ENCODE results near the gene PNPLA8.
A peak's percentile ranks its signal among the peaks of the same experiment; 100 is the strongest.

PNPLA8 gene

DNA sequence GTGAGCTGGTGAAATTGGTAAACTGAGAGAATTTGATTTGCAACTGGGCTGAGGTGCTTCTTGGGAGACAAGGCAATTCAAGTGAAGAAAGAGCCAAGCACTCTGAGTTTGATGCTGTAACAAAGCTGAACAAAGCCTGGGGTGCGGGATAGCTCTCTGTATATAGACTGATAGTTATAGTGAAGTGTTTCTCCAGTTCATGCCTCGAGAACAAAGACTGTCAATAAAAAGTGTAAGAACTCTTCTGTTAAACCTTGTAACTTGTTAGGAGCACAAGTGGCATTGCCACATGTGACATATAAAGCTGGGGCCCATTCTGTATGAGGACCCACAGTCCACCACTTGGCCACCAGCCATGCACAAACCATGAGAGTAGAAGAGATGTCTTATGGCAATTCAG, 11.3 kb upstream of the PNPLA8 start:
- DNase-seq (ENCODE audit: low read depth): no peak
- no peak overlapping the region for H3K4me3 ChIP-seq (ENCODE audit: low read length)
- TF ChIP-seq, protein P1, sequence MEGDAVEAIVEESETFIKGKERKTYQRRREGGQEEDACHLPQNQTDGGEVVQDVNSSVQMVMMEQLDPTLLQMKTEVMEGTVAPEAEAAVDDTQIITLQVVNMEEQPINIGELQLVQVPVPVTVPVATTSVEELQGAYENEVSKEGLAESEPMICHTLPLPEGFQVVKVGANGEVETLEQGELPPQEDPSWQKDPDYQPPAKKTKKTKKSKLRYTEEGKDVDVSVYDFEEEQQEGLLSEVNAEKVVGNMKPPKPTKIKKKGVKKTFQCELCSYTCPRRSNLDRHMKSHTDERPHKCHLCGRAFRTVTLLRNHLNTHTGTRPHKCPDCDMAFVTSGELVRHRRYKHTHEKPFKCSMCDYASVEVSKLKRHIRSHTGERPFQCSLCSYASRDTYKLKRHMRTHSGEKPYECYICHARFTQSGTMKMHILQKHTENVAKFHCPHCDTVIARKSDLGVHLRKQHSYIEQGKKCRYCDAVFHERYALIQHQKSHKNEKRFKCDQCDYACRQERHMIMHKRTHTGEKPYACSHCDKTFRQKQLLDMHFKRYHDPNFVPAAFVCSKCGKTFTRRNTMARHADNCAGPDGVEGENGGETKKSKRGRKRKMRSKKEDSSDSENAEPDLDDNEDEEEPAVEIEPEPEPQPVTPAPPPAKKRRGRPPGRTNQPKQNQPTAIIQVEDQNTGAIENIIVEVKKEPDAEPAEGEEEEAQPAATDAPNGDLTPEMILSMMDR (conservative IDR thresholded peaks at IDR 0.05; ENCODE audit: low read length): no peak

DNA sequence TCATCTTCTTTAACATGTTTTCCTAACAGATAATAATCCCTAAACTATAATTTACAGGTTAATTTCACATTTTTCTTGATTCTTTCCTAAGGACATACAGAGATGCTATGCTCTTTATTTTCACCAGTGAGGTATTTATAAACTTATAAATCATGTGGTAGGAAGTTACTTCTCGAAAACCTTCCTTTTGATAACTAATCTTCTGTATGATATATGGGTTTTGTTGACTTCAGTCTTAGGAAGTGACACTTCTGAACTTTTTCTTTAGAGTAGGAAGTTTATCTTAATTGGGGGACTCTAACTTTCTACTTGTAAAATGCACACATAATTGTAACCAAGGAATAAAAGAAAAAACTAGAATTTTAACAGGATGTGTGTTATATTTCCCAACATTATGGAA, 9.8 kb upstream of the PNPLA8 start:
- DNase-seq (ENCODE audit: low read depth): no peak
- H3K4me3 ChIP-seq (ENCODE audit: low read length): no peak overlapping the region
- TF ChIP-seq, protein P1 (conservative IDR thresholded peaks at IDR 0.05; ENCODE audit: low read length): no peak

DNA sequence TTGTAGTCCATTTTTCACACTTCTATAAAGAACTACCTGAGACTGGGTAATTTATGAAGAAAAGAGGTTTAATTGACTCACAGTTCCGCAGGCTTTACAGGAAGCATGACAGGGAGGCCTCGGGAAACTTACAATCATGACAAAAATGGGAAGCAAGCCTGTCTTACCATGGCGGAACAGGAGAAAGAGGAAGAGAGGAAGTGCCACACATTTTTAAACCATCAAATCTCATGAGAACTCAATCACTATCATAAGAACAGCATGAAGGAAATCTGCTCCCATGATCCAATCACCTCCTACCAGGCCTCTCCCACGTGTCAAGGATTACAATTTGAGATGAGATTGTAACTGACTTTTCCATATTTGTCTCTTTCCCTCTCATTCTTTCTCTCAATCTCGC, 9.3 kb upstream of the PNPLA8 start:
- H3K4me3 ChIP-seq (ENCODE audit: low read length): no peak overlapping the region

DNA sequence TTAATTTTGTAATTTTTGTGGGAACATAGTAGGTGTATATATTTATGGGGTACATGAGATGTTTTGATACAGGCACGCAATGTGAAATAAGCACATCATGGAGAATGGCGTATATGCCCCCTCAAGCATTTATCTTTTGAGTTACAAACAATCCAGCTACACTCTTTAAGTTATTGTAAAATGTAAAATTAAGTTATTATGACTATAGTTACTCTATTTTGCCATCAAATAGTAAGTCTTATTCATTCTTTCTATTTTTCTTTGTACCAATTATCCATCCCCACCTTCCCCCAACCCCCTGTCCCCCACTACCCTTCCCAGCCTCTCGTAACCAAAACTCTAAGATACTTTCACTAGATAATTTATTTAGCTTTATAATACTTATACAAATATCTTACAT, 7.8 kb upstream of the PNPLA8 start:
- no peak for DNase-seq (ENCODE audit: low read depth)
- H3K4me3 ChIP-seq (ENCODE audit: low read length): no peak overlapping the region
- TF ChIP-seq, protein P1 (conservative IDR thresholded peaks at IDR 0.05; ENCODE audit: low read length): no peak

More for the DNA sequence above, 9.3 kb upstream of the PNPLA8 start:
- DNase-seq (ENCODE audit: low read depth): no peak
- TF ChIP-seq, protein P1 (conservative IDR thresholded peaks at IDR 0.05; ENCODE audit: low read length): no peak

DNA sequence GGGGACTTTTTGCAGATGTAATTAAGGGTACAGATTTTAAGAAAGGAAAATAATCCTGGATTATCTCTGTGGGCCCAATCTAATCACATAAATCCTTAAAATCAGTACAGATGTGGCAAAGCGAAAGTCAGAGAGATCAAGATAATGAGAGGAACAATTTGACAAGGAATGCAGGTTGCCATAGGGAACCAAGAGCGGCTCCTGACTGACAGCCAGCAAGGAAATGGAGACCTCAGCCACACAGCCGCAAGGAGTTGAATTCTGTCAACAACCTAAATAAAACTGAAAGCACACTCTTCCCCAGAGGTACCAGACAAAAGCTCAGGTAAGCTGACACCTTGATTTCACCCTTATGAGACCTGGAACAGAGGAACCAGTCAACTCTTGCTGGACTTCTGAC, 3.4 kb upstream of the PNPLA8 start:
- TF ChIP-seq, protein P1 (conservative IDR thresholded peaks at IDR 0.05; ENCODE audit: low read length): no peak
- DNase-seq (ENCODE audit: low read depth): no peak
- no peak overlapping the region for H3K4me3 ChIP-seq (ENCODE audit: low read length)

DNA sequence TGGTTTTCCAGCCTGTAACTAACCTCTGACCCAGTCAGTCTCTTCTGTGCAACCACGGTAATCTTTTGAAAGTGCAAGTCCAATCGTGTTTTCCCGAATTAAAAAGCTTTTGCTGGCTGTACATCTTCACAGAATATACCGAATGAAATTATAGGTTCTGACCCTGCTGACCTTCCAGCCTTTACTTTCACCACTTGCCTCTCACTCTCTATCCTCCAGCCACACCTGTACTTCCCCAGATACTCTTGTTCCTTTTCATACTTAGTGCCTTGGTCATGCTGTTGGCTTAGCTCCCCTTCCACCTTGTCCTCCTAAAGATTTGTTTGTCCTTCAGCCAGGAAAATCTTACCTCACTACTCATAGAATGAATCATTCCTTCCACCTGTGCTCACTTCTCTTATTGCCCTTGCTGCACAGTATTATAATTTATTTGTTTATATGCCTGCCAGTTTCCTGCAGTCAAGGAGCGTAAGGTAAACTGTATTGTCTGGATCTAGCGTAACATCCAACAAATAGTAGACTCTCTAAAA, 2.3 kb upstream of the PNPLA8 start:
- no peak for DNase-seq (ENCODE audit: low read depth)
- TF ChIP-seq, protein P1 (conservative IDR thresholded peaks at IDR 0.05; ENCODE audit: low read length): no peak
- H3K4me3 ChIP-seq (ENCODE audit: low read length): no peak overlapping the region

DNA sequence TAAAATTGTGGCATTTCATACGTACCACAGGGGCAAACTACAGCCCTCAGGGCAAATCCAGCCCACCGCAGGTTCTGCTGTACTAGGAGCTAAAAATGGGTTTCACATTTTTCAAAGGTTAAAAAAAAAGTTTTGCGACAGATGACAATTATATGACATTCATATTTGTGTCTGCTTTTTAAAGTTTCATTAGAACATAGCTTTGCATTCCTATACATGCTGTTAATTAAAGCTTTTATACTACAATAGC, 758 bp upstream of the PNPLA8 start:
- no peak for DNase-seq (ENCODE audit: low read depth)
- H3K4me3 ChIP-seq (ENCODE audit: low read length): peak overlapping the region; percentile 93
- TF ChIP-seq, protein P1 (conservative IDR thresholded peaks at IDR 0.05; ENCODE audit: low read length): no peak

Data from AG10803 (cell line).